ENCODE data around the gene LCP2. TPM values are rescaled to one million over a fixed set of nuclear protein-coding genes. Genes with fewer than 3 reads are reported as not detected.

Gene LCP2
- total and polyA plus RNA-seq, 2 of the 4 experiments (the other 2 are of a cell fraction) = not detected

GRCh38 chr5:170288151-170288550 lies 9.4 kb downstream of the LCP2 start:
- Histone ChIP-seq H2BK20ac (ENCODE audit: low read depth, low read length) (no peak overlapping the region), H2AK5ac (ENCODE audit: low read depth, low read length) (no peak overlapping the region), H3K4me1 (ENCODE audit: control insufficient read depth, insufficient read depth, low read length) (no peaks in the 10 kb centered on the region), H3K27me3 (ENCODE audit: control insufficient read depth, insufficient read depth, low read length) (no peaks in the 10 kb centered on the region), H3K9ac (ENCODE audit: low read depth, low read length) (no peak overlapping the region), H3K79me1 (ENCODE audit: low read depth in 1 of 2, low read length in 2 of 2) (no peaks in the 10 kb centered on the region), H3K23ac (ENCODE audit: low read depth, low read length) (no peak overlapping the region), H2AFZ (replicated peaks; ENCODE audit: low read length, poor library complexity) (no peak overlapping the region), H3K4me2 (ENCODE audit: low read depth, low read length) (no peak overlapping the region), H3K4me3 (ENCODE audit: insufficient read depth, low read depth, low read length) (no peak overlapping the region), H4K5ac (ENCODE audit: low read depth, low read length) (no peak overlapping the region), H3K56ac (ENCODE audit: extremely low read depth, insufficient read depth, low read length) (no peak overlapping the region), H3K9me1 (ENCODE audit: insufficient read depth, low read length) (no peaks in the 10 kb centered on the region), H2BK15ac (ENCODE audit: low read depth, low read length) (no peak overlapping the region), H3K27ac (ENCODE audit: insufficient read depth, low read length) (no peak overlapping the region), H2AK9ac (replicated peaks; ENCODE audit: low read depth, low read length, poor library complexity) (no peak overlapping the region), H3K36me3 (ENCODE audit: control insufficient read depth, insufficient read depth, low read length) (no peaks in the 10 kb centered on the region), H2BK120ac (ENCODE audit: low read depth, low read length) (no peak overlapping the region), H2BK5ac (ENCODE audit: low read depth, low read length, poor library complexity, severe bottlenecking) (no peak overlapping the region), H3K14ac (replicated peaks; ENCODE audit: low read depth, low read length) (no peak overlapping the region), H4K20me1 (ENCODE audit: insufficient read depth, low read length) (no peaks in the 10 kb centered on the region), H4K8ac (ENCODE audit: low read depth in 2 of 2, low read length in 2 of 2) (no peak overlapping the region), H3K4ac (ENCODE audit: low read depth, low read length) (no peak overlapping the region), H3K9me3 (ENCODE audit: control insufficient read depth, insufficient read depth, low read length) (no peaks in the 10 kb centered on the region), H4K91ac (ENCODE audit: insufficient read depth, low read depth, low read length) (no peak overlapping the region), H3K18ac (ENCODE audit: low read depth, low read length) (no peak overlapping the region)
- BruUV-seq (replicated peaks) = no TSS peak
- ChIA-PET CTCF (no interaction called here), POLR2A (ENCODE audit: unreplicated experiment) (no interaction called here)
- no CpG with 5 or more reads among the region's 2 CpGs for WGBS, 2 experiments (ENCODE audit: extremely low coverage in 2 of 2, insufficient read length in 1 of 2)
- intact Hi-C loops (cut with micrococcal nuclease) = no loop called here
- in situ Hi-C loops (cut with MboI; ENCODE audit: low sequenced_read_pairs) = no loop called here
- no peak for DNase-seq
- ATAC-seq (ENCODE audit: low read depth) = no peak
- dilution Hi-C loops (cut with HindIII; ENCODE audit: low sequenced_read_pairs, unreplicated experiment) = no loop called here
- TF ChIP-seq ELK1 (IDR thresholded peaks at IDR 0.05; ENCODE audit: borderline replicate concordance, low read depth, low read length) = no peak
- TF ChIP-seq CTCF (conservative IDR thresholded peaks at IDR 0.05; ENCODE audit: low read depth, low read length) = no peak
- TF ChIP-seq NFE2L2 (IDR thresholded peaks at IDR 0.05; ENCODE audit: low read depth, low read length) = no peak
- no peak for TF ChIP-seq POLR2A (IDR thresholded peaks at IDR 0.05; ENCODE audit: low read depth, low read length)
- TF ChIP-seq, protein P1, sequence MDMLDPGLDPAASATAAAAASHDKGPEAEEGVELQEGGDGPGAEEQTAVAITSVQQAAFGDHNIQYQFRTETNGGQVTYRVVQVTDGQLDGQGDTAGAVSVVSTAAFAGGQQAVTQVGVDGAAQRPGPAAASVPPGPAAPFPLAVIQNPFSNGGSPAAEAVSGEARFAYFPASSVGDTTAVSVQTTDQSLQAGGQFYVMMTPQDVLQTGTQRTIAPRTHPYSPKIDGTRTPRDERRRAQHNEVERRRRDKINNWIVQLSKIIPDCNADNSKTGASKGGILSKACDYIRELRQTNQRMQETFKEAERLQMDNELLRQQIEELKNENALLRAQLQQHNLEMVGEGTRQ (IDR thresholded peaks at IDR 0.05; ENCODE audit: low read depth, low read length) = no peak
- no peak for TF ChIP-seq RAD21 (IDR thresholded peaks at IDR 0.05; ENCODE audit: low read length)
- no peak for TF ChIP-seq CHD1 (IDR thresholded peaks at IDR 0.05; ENCODE audit: low read depth, low read length)
- TF ChIP-seq MXI1 (IDR thresholded peaks at IDR 0.05; ENCODE audit: borderline replicate concordance, low read depth, low read length) = no peak
- no peak for TF ChIP-seq SMC3 (IDR thresholded peaks at IDR 0.05; ENCODE audit: low read depth, low read length)
- TF ChIP-seq RFX5 (IDR thresholded peaks at IDR 0.05; ENCODE audit: low read depth, low read length) = no peak
- TF ChIP-seq RCOR1 (IDR thresholded peaks at IDR 0.05; ENCODE audit: insufficient replicate concordance, low read length) = no peak
- no peak for TF ChIP-seq FOS (IDR thresholded peaks at IDR 0.05; ENCODE audit: low read depth, low read length)
- no peak for TF ChIP-seq CEBPB (IDR thresholded peaks at IDR 0.05; ENCODE audit: low read depth, low read length)
- no peak for TF ChIP-seq BHLHE40 (IDR thresholded peaks at IDR 0.05; ENCODE audit: low read depth, low read length)
- no peak for TF ChIP-seq MAZ (IDR thresholded peaks at IDR 0.05; ENCODE audit: borderline replicate concordance, low read depth, low read length)
- TF ChIP-seq MAFK (IDR thresholded peaks at IDR 0.05; ENCODE audit: low read depth, low read length) = no peak
